A549 (cell line): ENCODE measurements around the gene RPL23.

Experiments
- CBX8 ChIP-seq: fragments of 200-600 bp; sonication (generic); IDR thresholded peaks from 2 replicates; pipeline ENCODE4 v1.6.1; 2016
- CHD2 ChIP-seq: fragments of 150-350 bp; IDR thresholded peaks from 2 replicates; pipeline ENCODE4 v1.6.1; 2014; ENCODE audit warnings: low read length; ENCODE audit not compliant: partially characterized antibody
- EP300 ChIP-seq, 2 experiments: fragments of >200 bp; sonication (Bioruptor Twin); formaldehyde crosslinking; IDR thresholded peaks; 2 replicates in 1 of 2; 3 replicates in 1 of 2; pipeline ENCODE4 v1.6.1; 2016 to 2017
- KDM1A ChIP-seq: fragments of 200-600 bp; sonication (generic); IDR thresholded peaks from 2 replicates; pipeline ENCODE4 v1.6.1; 2016; ENCODE audit warnings: low read depth, mild to moderate bottlenecking
- MYC ChIP-seq: IDR thresholded peaks from 2 replicates; pipeline ENCODE4 v1.6.1; 2012; ENCODE audit warnings: mild to moderate bottlenecking, inconsistent platforms, low read length, improper control_type of control experiment, borderline replicate concordance
- PHF8 ChIP-seq: fragments of 200-600 bp; sonication (generic); IDR thresholded peaks from 2 replicates; pipeline ENCODE4 v1.6.1; 2016; ENCODE audit warnings: low read depth, mild to moderate bottlenecking, antibody characterized with exemption, moderate library complexity, borderline replicate concordance
- POLR2A ChIP-seq: IDR thresholded peaks from 2 replicates; pipeline ENCODE4 v1.6.1; 2012; ENCODE audit warnings: mild to moderate bottlenecking, low read length
- SMC3 ChIP-seq: fragments of >200 bp; sonication (Bioruptor Twin); formaldehyde crosslinking; IDR thresholded peaks from 3 replicates; pipeline ENCODE4 v1.6.1; 2018; ENCODE audit warnings: inconsistent platforms
- SREBF2 ChIP-seq: fragments of 450-650 bp; IDR thresholded peaks from 2 replicates; pipeline ENCODE4 v1.6.1; 2014; ENCODE audit warnings: mild to moderate bottlenecking, moderate library complexity
- TF ChIP-seq, protein P1 (sequence below): fragments of >200 bp; sonication (Bioruptor Twin); formaldehyde crosslinking; IDR thresholded peaks from 3 replicates; pipeline ENCODE4 v1.5.1; 2016
- TF ChIP-seq, protein P2 (sequence below): fragments of 150-350 bp; IDR thresholded peaks from 2 replicates; pipeline ENCODE4 v1.6.1; 2014; ENCODE audit warnings: low read depth, mild to moderate bottlenecking, low read length
- TF ChIP-seq, protein P3 (sequence below): fragments of 250-450 bp; sonication (Bioruptor Pico); IDR thresholded peaks from 2 replicates; pipeline ENCODE4 v1.5.0; 2020; ENCODE audit warnings: low read depth, mild to moderate bottlenecking, moderate library complexity
- TF ChIP-seq, protein P4 (sequence below): IDR thresholded peaks from 2 replicates; pipeline ENCODE4 v1.6.1; 2012
- TF ChIP-seq, protein P5 (sequence below): fragments of 250-450 bp; sonication (Bioruptor Pico); IDR thresholded peaks from 2 replicates; pipeline ENCODE4 v1.5.0; 2021; ENCODE audit warnings: mild to moderate bottlenecking, moderate library complexity, borderline replicate concordance

DNA sequence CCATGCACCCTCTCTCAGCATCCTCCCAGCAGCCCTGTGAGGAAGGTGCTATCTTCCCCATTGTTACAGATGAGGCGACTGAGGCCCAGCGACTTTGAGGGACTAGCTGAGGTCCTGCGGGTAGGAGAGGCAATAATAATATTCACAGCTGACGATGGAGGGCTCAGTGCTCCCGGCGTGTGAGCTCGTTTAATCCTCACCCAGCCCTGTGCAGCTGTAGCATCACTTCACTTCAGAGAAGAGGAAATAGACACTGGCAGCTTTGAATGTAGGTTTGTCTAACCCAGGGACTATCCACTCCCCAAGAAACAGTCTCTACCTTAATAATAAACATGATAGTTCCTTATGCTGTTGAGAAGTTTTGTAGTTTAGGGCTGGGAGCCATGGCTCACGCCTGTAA lies 37.9 kb upstream of the RPL23 start:
- TF ChIP-seq SREBF2 (no peak), CHD2 (no peak), POLR2A (no peak), CBX8 (no peak), MYC (no peak), PHF8 (no peak), EP300 (IDR thresholded peaks at IDR 0.05) (no peak), KDM1A (no peak), SMC3 (no peak)
- TF ChIP-seq, protein P1, sequence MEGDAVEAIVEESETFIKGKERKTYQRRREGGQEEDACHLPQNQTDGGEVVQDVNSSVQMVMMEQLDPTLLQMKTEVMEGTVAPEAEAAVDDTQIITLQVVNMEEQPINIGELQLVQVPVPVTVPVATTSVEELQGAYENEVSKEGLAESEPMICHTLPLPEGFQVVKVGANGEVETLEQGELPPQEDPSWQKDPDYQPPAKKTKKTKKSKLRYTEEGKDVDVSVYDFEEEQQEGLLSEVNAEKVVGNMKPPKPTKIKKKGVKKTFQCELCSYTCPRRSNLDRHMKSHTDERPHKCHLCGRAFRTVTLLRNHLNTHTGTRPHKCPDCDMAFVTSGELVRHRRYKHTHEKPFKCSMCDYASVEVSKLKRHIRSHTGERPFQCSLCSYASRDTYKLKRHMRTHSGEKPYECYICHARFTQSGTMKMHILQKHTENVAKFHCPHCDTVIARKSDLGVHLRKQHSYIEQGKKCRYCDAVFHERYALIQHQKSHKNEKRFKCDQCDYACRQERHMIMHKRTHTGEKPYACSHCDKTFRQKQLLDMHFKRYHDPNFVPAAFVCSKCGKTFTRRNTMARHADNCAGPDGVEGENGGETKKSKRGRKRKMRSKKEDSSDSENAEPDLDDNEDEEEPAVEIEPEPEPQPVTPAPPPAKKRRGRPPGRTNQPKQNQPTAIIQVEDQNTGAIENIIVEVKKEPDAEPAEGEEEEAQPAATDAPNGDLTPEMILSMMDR = no peak
- TF ChIP-seq, protein P2, sequence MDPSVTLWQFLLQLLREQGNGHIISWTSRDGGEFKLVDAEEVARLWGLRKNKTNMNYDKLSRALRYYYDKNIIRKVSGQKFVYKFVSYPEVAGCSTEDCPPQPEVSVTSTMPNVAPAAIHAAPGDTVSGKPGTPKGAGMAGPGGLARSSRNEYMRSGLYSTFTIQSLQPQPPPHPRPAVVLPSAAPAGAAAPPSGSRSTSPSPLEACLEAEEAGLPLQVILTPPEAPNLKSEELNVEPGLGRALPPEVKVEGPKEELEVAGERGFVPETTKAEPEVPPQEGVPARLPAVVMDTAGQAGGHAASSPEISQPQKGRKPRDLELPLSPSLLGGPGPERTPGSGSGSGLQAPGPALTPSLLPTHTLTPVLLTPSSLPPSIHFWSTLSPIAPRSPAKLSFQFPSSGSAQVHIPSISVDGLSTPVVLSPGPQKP = no peak
- TF ChIP-seq, protein P3, sequence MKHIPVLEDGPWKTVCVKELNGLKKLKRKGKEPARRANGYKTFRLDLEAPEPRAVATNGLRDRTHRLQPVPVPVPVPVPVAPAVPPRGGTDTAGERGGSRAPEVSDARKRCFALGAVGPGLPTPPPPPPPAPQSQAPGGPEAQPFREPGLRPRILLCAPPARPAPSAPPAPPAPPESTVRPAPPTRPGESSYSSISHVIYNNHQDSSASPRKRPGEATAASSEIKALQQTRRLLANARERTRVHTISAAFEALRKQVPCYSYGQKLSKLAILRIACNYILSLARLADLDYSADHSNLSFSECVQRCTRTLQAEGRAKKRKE (CRISPR knock-in tag) = no peak
- TF ChIP-seq, protein P4, sequence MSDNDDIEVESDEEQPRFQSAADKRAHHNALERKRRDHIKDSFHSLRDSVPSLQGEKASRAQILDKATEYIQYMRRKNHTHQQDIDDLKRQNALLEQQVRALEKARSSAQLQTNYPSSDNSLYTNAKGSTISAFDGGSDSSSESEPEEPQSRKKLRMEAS = no peak
- TF ChIP-seq, protein P5, sequence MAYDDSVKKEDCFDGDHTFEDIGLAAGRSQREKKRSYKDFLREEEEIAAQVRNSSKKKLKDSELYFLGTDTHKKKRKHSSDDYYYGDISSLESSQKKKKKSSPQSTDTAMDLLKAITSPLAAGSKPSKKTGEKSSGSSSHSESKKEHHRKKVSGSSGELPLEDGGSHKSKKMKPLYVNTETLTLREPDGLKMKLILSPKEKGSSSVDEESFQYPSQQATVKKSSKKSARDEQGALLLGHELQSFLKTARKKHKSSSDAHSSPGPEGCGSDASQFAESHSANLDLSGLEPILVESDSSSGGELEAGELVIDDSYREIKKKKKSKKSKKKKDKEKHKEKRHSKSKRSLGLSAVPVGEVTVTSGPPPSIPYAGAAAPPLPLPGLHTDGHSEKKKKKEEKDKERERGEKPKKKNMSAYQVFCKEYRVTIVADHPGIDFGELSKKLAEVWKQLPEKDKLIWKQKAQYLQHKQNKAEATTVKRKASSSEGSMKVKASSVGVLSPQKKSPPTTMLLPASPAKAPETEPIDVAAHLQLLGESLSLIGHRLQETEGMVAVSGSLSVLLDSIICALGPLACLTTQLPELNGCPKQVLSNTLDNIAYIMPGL = no peak
